AG08395 (cell line): ENCODE results near the gene ITLN2.
"Not testable (repeated sequence)": the region's sequence is repeated elsewhere in the genome, so short reads cannot be mapped to it uniquely, and the experiment has no call there.

ENCODE experiments used
- DNase-seq: peaks from one replicate; pipeline ENCODE4 v3.0.0; 2012; ENCODE audit warnings: mixed read lengths, low spot score

Gene ITLN2

DNA sequence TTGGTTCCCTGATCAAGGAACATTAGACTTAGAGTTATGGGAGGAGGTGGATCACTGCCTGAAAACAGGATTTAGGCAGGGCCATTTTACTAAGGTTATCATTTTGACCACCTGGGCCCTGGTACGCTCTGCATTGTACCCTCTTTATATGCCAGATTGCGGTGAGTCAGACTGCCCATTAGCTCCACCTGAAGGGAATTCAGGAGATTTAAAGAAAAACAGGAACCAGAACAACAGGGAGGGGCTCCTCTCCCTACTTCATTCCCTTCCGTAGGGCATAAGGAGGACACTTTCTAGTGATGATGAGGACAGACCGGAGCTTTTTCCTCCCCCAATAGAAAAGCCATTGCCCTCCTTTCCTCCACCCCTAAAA, 49.0 kb downstream of the ITLN2 start:
- DNase-seq, result no peak

DNA sequence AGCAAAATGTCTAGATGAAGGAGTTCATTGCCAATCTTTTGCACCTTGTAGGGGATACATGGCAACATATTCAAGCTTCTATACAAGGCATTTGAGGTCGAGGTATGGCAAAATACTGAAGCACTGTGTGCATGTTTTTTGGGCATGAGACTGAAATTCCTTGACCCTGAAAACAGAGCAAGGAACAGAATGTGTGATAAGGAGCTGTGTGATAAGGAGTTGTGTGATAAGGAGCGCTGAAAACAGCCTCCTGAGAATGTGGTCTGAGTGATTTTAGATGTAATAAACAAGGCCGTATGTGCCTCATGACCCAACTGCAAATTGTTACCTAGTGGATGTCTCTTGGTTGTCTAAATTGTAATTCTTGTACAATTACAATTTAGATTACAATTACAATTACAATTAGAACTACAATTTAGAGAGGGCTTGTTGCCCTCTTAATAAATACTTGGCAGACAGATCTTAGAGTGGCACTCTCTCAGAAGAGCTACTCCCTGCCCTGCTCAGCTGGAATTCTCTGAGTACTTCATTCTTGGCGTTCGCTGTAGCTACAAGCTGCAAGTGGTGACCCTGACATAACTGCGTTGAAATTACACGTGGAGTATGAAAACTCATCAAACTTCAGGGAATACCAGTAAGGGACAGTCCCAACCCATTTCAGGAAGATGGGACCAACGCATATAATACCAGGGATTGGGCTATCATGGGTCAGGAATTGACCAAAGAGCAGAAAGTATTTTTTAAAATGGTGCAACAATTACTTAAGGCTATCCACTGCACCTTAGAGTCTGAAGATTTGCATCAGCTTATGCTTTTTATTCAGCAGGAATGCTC, 49.6 kb downstream of the ITLN2 start:
- no peak for DNase-seq

DNA sequence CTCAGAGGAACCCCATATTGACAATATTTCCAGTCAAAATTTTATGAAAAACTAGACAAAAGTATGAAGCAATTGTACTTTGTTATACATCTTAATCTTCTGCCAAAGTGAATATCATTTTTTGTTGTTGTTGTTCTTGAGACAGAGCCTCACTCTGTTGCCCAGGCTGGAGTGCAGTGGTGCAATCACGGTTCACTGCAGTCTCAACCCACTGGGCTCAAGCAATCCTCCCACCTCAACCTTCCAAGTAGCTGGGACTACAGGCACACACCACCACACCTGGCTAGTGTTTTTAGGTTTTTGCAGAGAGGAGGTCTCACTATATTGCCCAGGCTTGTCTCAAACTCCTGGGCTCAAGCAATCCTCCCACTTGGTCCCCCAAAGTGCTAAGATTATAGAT, 52.4 kb downstream of the ITLN2 start:
- not testable (repeated sequence) for DNase-seq

DNA sequence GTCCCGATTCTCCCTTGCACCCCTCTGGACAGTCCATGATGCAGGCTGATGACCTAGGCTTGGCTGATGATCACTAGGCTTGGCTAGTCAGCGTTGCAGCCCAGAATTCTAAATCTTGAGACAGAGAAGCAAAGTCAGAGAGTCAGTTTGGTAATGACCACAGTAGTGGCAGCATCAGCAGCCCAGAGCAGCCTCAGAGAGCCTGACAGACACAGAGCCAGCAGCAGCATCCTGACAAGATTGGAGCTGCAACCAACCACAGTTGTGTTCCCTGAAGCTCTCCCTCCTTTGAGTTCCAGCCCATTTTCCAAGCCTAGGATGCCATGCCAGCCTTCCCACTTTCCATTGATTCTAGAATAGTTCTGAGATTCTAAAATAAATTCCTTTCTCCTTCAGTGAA, 52.8 kb downstream of the ITLN2 start:
- DNase-seq, result no peak

DNA sequence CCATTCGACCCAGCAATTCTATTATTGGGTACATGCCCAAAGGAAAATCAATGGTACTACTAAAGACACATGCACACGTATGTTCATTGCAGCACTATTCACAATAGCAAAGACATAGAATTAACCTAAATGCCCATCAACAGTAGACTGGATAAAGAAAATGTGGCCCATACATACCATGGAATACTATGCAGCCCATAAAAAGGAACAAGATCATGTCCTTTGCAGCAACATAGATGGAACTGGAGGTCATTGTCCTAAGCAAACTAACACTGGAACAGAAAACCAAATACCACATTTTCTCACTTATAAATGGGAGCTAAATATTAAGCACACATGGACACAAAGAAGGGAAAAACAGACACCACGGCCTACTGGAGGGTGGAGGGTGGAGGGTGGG, 53.9 kb downstream of the ITLN2 start:
- not testable (repeated sequence) for DNase-seq
